HepG2 (cell line): ENCODE data around the gene PDCD1LG2. TPM values are rescaled to one million over a fixed set of nuclear protein-coding genes. Genes with fewer than 3 reads are reported as not detected.

ENCODE experiments used
- ATAC-seq: fragments of 200-7000 bp; cut with Tn5 transposase; 3 replicates; pipeline ENCODE4 v1.9.1; 2020; ENCODE audit warnings: mild to moderate bottlenecking, moderate library complexity
- BruUV-seq: library from RNA; stranded (reverse); fragments of 400-500 nt; replicated peaks from 2 replicates; lab custom pipeline; 2021; lab: Mats Ljungman, UMichigan
- CTCF ChIA-PET: fragments of 300-600 bp; formaldehyde crosslinking; extraction: SDS; loops from one replicate; lab custom pipeline; 2021; ENCODE audit warnings: low total read pairs, inconsistent platforms, low intra/inter-chr PET ratio; lab: Yijun Ruan, JAX
- POLR2A ChIA-PET: fragments of 350-600 bp; sonication (Branson Sonifier 250); formaldehyde crosslinking; loops from one replicate; lab custom pipeline; 2020; ENCODE audit warnings: antibody characterized with exemption, inconsistent platforms; lab: Yijun Ruan, JAX
- DNase-seq: peaks from one replicate; pipeline ENCODE4 v3.0.0-alpha.2; 2015; ENCODE audit warnings: low spot score
- FAIRE-seq: peaks from 3 replicates; lab custom pipeline; 2011; peaks lifted over from hg19 to GRCh38; lab: Jason Lieb, UNC
- H2AFZ ChIP-seq: one replicate; pipeline ENCODE4 v1.6.1; 2011; ENCODE audit warnings: low read length, inconsistent platforms
- H3K27ac ChIP-seq: fragments of 300-600 bp; 3 replicates; pipeline ENCODE4 v1.8.0; 2011; ENCODE audit warnings: mixed run types, mild to moderate bottlenecking, mixed read lengths, low read length, inconsistent platforms; ENCODE audit not compliant: insufficient read depth; ENCODE audit errors: extremely low read length
- H3K27me3 ChIP-seq, 2 experiments: fragments of 200-600 bp in 1 of 2; 2 replicates in 1 of 2; 3 replicates in 1 of 2; pipeline versions ENCODE4 v1.6.0 to v1.8.0; 2011; ENCODE audit warnings: low read length in 2 of 2, mild to moderate bottlenecking in 2 of 2, moderate library complexity in 2 of 2, inconsistent platforms in 1 of 2; ENCODE audit not compliant: insufficient read depth in 2 of 2, control insufficient read depth in 1 of 2
- H3K36me3 ChIP-seq, 2 experiments: fragments of 200-600 bp in 1 of 2; replicated peaks in 1 of 2; 2 replicates in 1 of 2; 3 replicates in 1 of 2; pipeline versions ENCODE4 v1.5.1 to v1.8.0; 2011; ENCODE audit warnings: low read length in 2 of 2, inconsistent platforms in 1 of 2; ENCODE audit not compliant: insufficient read depth in 2 of 2, control insufficient read depth in 1 of 2
- H3K4me1 ChIP-seq: 2 replicates; pipeline ENCODE4 v1.5.1; 2012; ENCODE audit warnings: low read length, inconsistent platforms; ENCODE audit not compliant: insufficient read depth
- H3K4me2 ChIP-seq: 2 replicates; pipeline ENCODE4 v1.6.0; 2011; ENCODE audit warnings: low read depth, low read length, inconsistent platforms
- H3K4me3 ChIP-seq, 3 experiments: fragments of 200-600 bp in 1 of 3; sonication (generic), shearing (Covaris generic) in 1 of 3; replicated peaks in 1 of 3; 2 replicates each; pipeline ENCODE4 v1.5.1; 2011 to 2016; ENCODE audit warnings: low read length in 3 of 3, inconsistent platforms in 2 of 3, low read depth in 2 of 3, mild to moderate bottlenecking in 2 of 3, control low read depth in 1 of 3, mixed read lengths in 1 of 3; ENCODE audit not compliant: insufficient read depth in 1 of 3
- H3K79me2 ChIP-seq: one replicate; pipeline ENCODE4 v1.6.1; 2011; ENCODE audit warnings: low read length, inconsistent platforms; ENCODE audit not compliant: insufficient read depth
- H3K9ac ChIP-seq: 2 replicates; pipeline ENCODE4 v1.6.0; 2011; ENCODE audit warnings: mild to moderate bottlenecking, low read depth, low read length, inconsistent platforms; ENCODE audit not compliant: insufficient read depth
- H3K9me3 ChIP-seq: 2 replicates; pipeline ENCODE4 v1.5.1; 2012; ENCODE audit warnings: mild to moderate bottlenecking, low read length
- H4K20me1 ChIP-seq: 2 replicates; pipeline ENCODE4 v1.6.0; 2011; ENCODE audit warnings: inconsistent platforms, mild to moderate bottlenecking, low read length, moderate library complexity; ENCODE audit not compliant: insufficient read depth
- CENPX ChIP-seq: sonication (generic); formaldehyde crosslinking; IDR thresholded peaks from 2 replicates; pipeline ENCODE4 v1.9.0; 2021; ENCODE audit warnings: mild to moderate bottlenecking, missing genetic modification reagents, moderate library complexity
- GATAD2A ChIP-seq: IDR thresholded peaks from 2 replicates; pipeline ENCODE4 v1.6.1; 2016
- MEIS2 ChIP-seq: sonication (generic); formaldehyde crosslinking; IDR thresholded peaks from 2 replicates; pipeline ENCODE4 v1.9.0; 2021; ENCODE audit warnings: mild to moderate bottlenecking, missing genetic modification reagents
- MYNN ChIP-seq: sonication (generic); formaldehyde crosslinking; IDR thresholded peaks from 2 replicates; pipeline ENCODE4 v1.4.0; 2020; ENCODE audit warnings: mild to moderate bottlenecking, low read depth, missing genetic modification reagents
- SP5 ChIP-seq: IDR thresholded peaks from 2 replicates; pipeline ENCODE4 v1.6.1; 2016; ENCODE audit warnings: low read depth, borderline replicate concordance
- TGIF2 ChIP-seq: IDR thresholded peaks from 2 replicates; pipeline ENCODE4 v1.6.1; 2016; ENCODE audit warnings: control low read depth, missing compliant biosample characterization
- THAP9 ChIP-seq: sonication (generic); formaldehyde crosslinking; IDR thresholded peaks from 2 replicates; pipeline ENCODE4; 2020; ENCODE audit warnings: missing genetic modification reagents, mild to moderate bottlenecking, borderline replicate concordance
- ZNF17 ChIP-seq: sonication (generic); formaldehyde crosslinking; IDR thresholded peaks from 2 replicates; pipeline ENCODE4 v1.5.0; 2020; ENCODE audit warnings: mild to moderate bottlenecking, missing genetic modification reagents
- ZNF337 ChIP-seq: sonication (generic); formaldehyde crosslinking; IDR thresholded peaks from 2 replicates; pipeline ENCODE4 v1.5.1; 2020; ENCODE audit warnings: missing genetic modification reagents, low read depth, mild to moderate bottlenecking, borderline replicate concordance
- ZNF543 ChIP-seq: sonication (generic); formaldehyde crosslinking; IDR thresholded peaks from 2 replicates; pipeline ENCODE4 v1.4.0; 2020; ENCODE audit warnings: mild to moderate bottlenecking, missing genetic modification reagents
- ZNF546 ChIP-seq: sonication (generic); formaldehyde crosslinking; conservative IDR thresholded peaks from 2 replicates; pipeline ENCODE4 v1.8.1; 2023; ENCODE audit warnings: mild to moderate bottlenecking, missing genetic modification reagents
- in situ Hi-C: cut with HindIII; loops from 2 replicates; pipeline ENCODE4 v1.10.0; 2017; ENCODE audit warnings: low pct_unique_long_range_greater_than_20kb; ENCODE audit not compliant: extremely low pct_ligation_motif_present
- intact Hi-C: fragments of 100-400 bp; cut with micrococcal nuclease; formaldehyde crosslinking; loops from one replicate; pipeline ENCODE4 v1.10.0; 2022; ENCODE audit not compliant: unreplicated experiment
- polyA plus RNA-seq, 8 experiments: library from polyadenylated mRNA; depleted of rRNA in 3 of 8; stranded (reverse) in 7 of 8; unstranded in 1 of 8; fragments of >200 nt; fragmentation: Illumina TruSeq in 4 of 8; extraction: Trizol in 4 of 8; gene quantifications; 2 replicates each; pipeline versions ENCODE4 v1.2.1 to v1.2.3, GENCODE V29; 2011 to 2016; ENCODE audit warnings: low read depth in 4 of 8, missing spikeins in 1 of 8, mixed read lengths in 1 of 8; ENCODE audit not compliant: insufficient read depth in 1 of 8
- total RNA-seq, 5 experiments: library from RNA; depleted of rRNA; stranded (reverse); fragments of >200 nt; fragmentation: Illumina TruSeq; extraction: Trizol; gene quantifications; 2 replicates each; pipeline ENCODE4 v1.2.3, GENCODE V29; 2016; ENCODE audit warnings: low read depth in 1 of 5

Gene PDCD1LG2
- total and polyA plus RNA-seq, 2 of the 13 experiments (the other 11 are each of a cell fraction or from before 2014, with no cell fraction given) = not detected

GRCh38 chr9:5611321-5612184 is 101.2 kb downstream of the PDCD1LG2 start (continued):
- no peak for TF ChIP-seq THAP9 (CRISPR knock-in tag)

GRCh38 chr9:5612185-5612530 is 101.8 kb downstream of the PDCD1LG2 start:
- H4K20me1 ChIP-seq = no peaks in the 10 kb centered on the region
- ATAC-seq = no peak
- TF ChIP-seq TGIF2 (CRISPR knock-in tag) (no peak), ZNF17 (CRISPR knock-in tag) (no peak), MEIS2 (no peak), MYNN (no peak), ZNF543 (CRISPR knock-in tag) (no peak), ZNF546 (CRISPR knock-in tag) (no peak), GATAD2A (no peak), ZNF337 (CRISPR knock-in tag) (no peak), CENPX (CRISPR knock-in tag) (no peak), SP5 (CRISPR knock-in tag) (no peak)
- no peaks in the 10 kb centered on the region for H3K9me3 ChIP-seq
- no peak overlapping the region for H3K27ac ChIP-seq
- no peak overlapping the region for H3K9ac ChIP-seq
- BruUV-seq = no TSS peak
- no peak overlapping the region for H3K4me3 ChIP-seq
- no peak overlapping the region for H3K4me2 ChIP-seq
- no peak for FAIRE-seq
- H3K4me1 ChIP-seq = peaks cover 5% of the 10 kb centered on the region
- no peaks in the 10 kb centered on the region for H3K79me2 ChIP-seq
- no peaks in the 10 kb centered on the region for H3K27me3 ChIP-seq
- H2AFZ ChIP-seq = no peak overlapping the region
- in situ Hi-C loops (no loop called here), intact Hi-C loops (no loop called here)
- no peak for DNase-seq
- CTCF ChIA-PET = no interaction called here
- POLR2A ChIA-PET = interaction anchor here (1.4 kb wide), 1 partner anchor 16 kb away, joined by 7 read pairs; the partner anchor contains the start of gene RIC1
- H3K36me3 ChIP-seq = no peaks in the 10 kb centered on the region
